Glutamatergic neuron (in vitro differentiated cells): ENCODE results near the gene GRIN1. TPM values are rescaled to one million over a fixed set of nuclear protein-coding genes. Genes with fewer than 3 reads are reported as not detected.

Source experiments
- DNase-seq: peaks from one replicate; pipeline ENCODE4 v3.0.0; 2022
- H3K27ac Mint-ChIP-seq: one replicate; pipeline ENCODE4 v1.8.0; 2020; ENCODE audit warnings: mild to moderate bottlenecking, mixed read lengths, inconsistent platforms; ENCODE audit not compliant: unreplicated experiment
- H3K27me3 Mint-ChIP-seq: one replicate; pipeline ENCODE4 v1.8.0; 2020; ENCODE audit warnings: mild to moderate bottlenecking, moderate library complexity, mixed read lengths, inconsistent platforms; ENCODE audit not compliant: unreplicated experiment
- H3K36me3 Mint-ChIP-seq: one replicate; pipeline ENCODE4 v1.8.0; 2020; ENCODE audit warnings: mild to moderate bottlenecking, mixed read lengths, inconsistent platforms; ENCODE audit not compliant: unreplicated experiment
- H3K4me1 Mint-ChIP-seq: one replicate; pipeline ENCODE4 v1.8.0; 2020; ENCODE audit warnings: mild to moderate bottlenecking, low read depth, mixed read lengths, inconsistent platforms; ENCODE audit not compliant: unreplicated experiment
- H3K4me3 Mint-ChIP-seq: one replicate; pipeline ENCODE4 v1.8.0; 2020; ENCODE audit warnings: mild to moderate bottlenecking, mixed read lengths, inconsistent platforms; ENCODE audit not compliant: unreplicated experiment
- H3K9me3 Mint-ChIP-seq: one replicate; pipeline ENCODE4 v1.8.0; 2020; ENCODE audit warnings: mild to moderate bottlenecking, moderate library complexity, mixed read lengths, inconsistent platforms; ENCODE audit not compliant: unreplicated experiment
- CTCF ChIP-seq: fragments of 200-600 bp; sonication (generic); IDR thresholded peaks from one replicate; pipeline ENCODE4 v1.5.0; 2021; ENCODE audit not compliant: partially characterized antibody, unreplicated experiment
- total RNA-seq: library from RNA; stranded (reverse); fragmentation: NEBNext Ultra II Directional; extraction: Animal tissue kit (Norgen Biotek cat#: 25700); gene quantifications from one replicate; pipeline ENCODE4 v1.2.1, GENCODE V29; 2021; ENCODE audit not compliant: unreplicated experiment

GRIN1 gene
- total RNA-seq, 1 donor from 2014 or later, result 5.5 TPM

GRCh38 chr9:137112564-137113384 lies 26.2 kb upstream of the GRIN1 start:
- peaks cover 2% of the 10 kb centered on the region for H3K9me3 Mint-ChIP-seq
- DNase-seq, result no peak
- no peak for TF ChIP-seq CTCF
- no peaks in the 10 kb centered on the region for H3K36me3 Mint-ChIP-seq
- H3K4me3 Mint-ChIP-seq, result no peak overlapping the region
- H3K4me1 Mint-ChIP-seq, result peaks cover 2% of the 10 kb centered on the region
- no peak overlapping the region for H3K27ac Mint-ChIP-seq
- peaks cover 2% of the 10 kb centered on the region for H3K27me3 Mint-ChIP-seq

- no peak overlapping the region for H3K4me3 Mint-ChIP-seq
These were observed 25.4 kb upstream of the GRIN1 start for GRCh38 chr9:137113385-137114159.

GRCh38 chr9:137114220-137114612 lies 24.7 kb upstream of the GRIN1 start:
- Mint-ChIP-seq H3K36me3 (no peaks in the 10 kb centered on the region), H3K27ac (no peak overlapping the region), H3K9me3 (peaks cover 4% of the 10 kb centered on the region), H3K27me3 (peaks cover 4% of the 10 kb centered on the region), H3K4me3 (no peak overlapping the region), H3K4me1 (peaks cover 5% of the 10 kb centered on the region)
- TF ChIP-seq CTCF, result no peak
- DNase-seq, result no peak

More at GRCh38 chr9:137113385-137114159, 25.4 kb upstream of the GRIN1 start:
- TF ChIP-seq CTCF, result no peak
- H3K9me3 Mint-ChIP-seq, result peaks cover 4% of the 10 kb centered on the region
- DNase-seq, result no peak
- peaks cover 2% of the 10 kb centered on the region for H3K4me1 Mint-ChIP-seq
- peaks cover 2% of the 10 kb centered on the region for H3K27me3 Mint-ChIP-seq
- no peaks in the 10 kb centered on the region for H3K36me3 Mint-ChIP-seq
- no peak overlapping the region for H3K27ac Mint-ChIP-seq

- H3K36me3 Mint-ChIP-seq, result no peaks in the 10 kb centered on the region
These were observed 24.2 kb upstream of the GRIN1 start, which contains the start of gene DPP7 for GRCh38 chr9:137114613-137115393. TSS of gene DPP7 (minus strand) at chr9:137114733. CDS start at chr9:137114713, 20 bp downstream.

More at GRCh38 chr9:137114613-137115393, 24.2 kb upstream of the GRIN1 start, which contains the start of gene DPP7:
- H3K27me3 Mint-ChIP-seq, result peaks cover 6% of the 10 kb centered on the region
- no peak for TF ChIP-seq CTCF
- DNase-seq, result peak; percentile 60
- peaks cover 9% of the 10 kb centered on the region for H3K4me1 Mint-ChIP-seq
- H3K9me3 Mint-ChIP-seq, result peaks cover 4% of the 10 kb centered on the region
- H3K4me3 Mint-ChIP-seq, result no peak within 1 kb of the TSS
- no peak within 1 kb of the TSS for H3K27ac Mint-ChIP-seq
